ENCODE results near the gene CAND2.

DNA sequence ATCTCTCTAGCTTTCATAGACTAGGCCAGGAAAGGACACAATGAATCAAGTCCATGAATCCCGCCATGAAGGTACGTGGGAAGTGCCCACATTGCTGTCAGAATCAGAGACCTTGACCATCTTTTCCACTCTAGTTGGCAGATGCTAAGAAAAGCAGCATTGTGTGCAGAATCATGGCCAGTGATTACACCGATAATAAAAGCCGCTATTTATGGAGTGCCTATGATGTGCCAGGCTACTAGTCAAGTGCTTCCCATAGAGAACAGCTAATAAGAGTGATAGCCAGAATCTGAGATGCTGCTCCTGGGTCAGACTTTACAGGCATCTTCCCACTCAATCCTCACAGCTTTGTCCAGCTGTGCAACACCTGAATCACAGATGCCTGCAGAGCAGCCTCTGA, 58.1 kb downstream of the CAND2 start:
- TF ChIP-seq CTCF (IDR thresholded peaks at IDR 0.05): no peak
- TF ChIP-seq ZFX (IDR thresholded peaks at IDR 0.05; ENCODE audit: borderline replicate concordance): no peak
